Measurements from ENCODE around the gene RNASEL. TPM values are rescaled to one million over a fixed set of nuclear protein-coding genes. Genes with fewer than 3 reads are reported as not detected.

The RNASEL gene
- total RNA-seq, 1 donor from 2014 or later = 3.3 TPM

DNA sequence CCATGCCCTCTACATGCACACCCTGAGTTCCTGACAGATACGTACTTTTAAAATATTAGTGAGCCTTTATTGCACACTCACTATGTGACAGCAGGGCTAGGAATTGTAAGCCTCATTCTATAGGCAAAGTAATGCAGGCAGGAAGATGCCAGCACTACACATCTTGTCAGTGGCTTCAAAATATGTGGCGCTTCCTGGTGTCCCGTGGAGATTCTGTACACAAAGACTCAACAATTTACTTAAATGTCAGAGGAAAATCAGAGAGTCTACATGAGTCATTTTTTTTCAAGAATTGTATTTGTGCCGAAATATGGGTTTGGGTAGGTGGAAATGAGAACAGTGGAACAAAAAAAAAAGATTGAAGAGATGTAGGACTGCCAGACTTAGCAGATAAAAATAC, 27.6 kb downstream of the RNASEL start:
- H3K27ac Mint-ChIP-seq (ENCODE audit: unreplicated experiment) = no peak overlapping the region
- DNase-seq (ENCODE audit: low read depth, low spot score) = no peak
- H3K4me3 Mint-ChIP-seq = no peak overlapping the region
- TF ChIP-seq, protein P1, sequence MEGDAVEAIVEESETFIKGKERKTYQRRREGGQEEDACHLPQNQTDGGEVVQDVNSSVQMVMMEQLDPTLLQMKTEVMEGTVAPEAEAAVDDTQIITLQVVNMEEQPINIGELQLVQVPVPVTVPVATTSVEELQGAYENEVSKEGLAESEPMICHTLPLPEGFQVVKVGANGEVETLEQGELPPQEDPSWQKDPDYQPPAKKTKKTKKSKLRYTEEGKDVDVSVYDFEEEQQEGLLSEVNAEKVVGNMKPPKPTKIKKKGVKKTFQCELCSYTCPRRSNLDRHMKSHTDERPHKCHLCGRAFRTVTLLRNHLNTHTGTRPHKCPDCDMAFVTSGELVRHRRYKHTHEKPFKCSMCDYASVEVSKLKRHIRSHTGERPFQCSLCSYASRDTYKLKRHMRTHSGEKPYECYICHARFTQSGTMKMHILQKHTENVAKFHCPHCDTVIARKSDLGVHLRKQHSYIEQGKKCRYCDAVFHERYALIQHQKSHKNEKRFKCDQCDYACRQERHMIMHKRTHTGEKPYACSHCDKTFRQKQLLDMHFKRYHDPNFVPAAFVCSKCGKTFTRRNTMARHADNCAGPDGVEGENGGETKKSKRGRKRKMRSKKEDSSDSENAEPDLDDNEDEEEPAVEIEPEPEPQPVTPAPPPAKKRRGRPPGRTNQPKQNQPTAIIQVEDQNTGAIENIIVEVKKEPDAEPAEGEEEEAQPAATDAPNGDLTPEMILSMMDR (conservative IDR thresholded peaks at IDR 0.05) = no peak
- H3K4me1 Mint-ChIP-seq = no peaks in the 10 kb centered on the region
- peaks cover 4% of the 10 kb centered on the region for H3K27me3 Mint-ChIP-seq (ENCODE audit: low read depth)
- H3K9me3 Mint-ChIP-seq = no peaks in the 10 kb centered on the region
- H3K36me3 Mint-ChIP-seq (ENCODE audit: low read depth) = no peaks in the 10 kb centered on the region

DNA sequence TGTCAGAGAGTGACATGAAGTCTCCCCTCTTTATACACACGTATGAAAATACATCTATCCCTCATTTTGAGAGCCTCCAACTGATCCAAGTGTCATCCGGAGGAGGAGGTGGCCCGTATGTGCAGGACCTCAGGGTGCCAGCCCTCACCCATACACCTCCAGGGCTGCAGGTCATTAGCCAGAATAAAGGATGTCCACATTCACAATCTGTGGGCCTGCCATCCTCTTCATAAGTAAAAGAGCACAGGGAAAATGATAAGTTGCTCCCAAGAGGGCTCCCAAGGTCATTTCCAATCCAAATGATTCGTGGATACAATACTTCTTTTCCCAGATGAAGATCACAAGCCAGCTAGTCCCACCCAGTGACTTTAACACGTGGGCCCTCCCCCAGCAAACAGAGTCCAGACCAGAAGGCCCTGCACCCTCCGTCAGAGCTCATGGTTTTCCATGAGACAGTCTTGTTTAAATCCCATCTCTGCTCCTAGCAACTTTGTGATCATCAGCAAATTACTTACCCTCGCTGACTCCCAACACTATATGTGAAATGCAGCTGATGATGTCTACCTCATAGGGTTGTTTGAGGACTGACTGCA, 28.6 kb downstream of the RNASEL start:
- TF ChIP-seq, protein P1 (conservative IDR thresholded peaks at IDR 0.05) = no peak
- Mint-ChIP-seq H3K27ac (ENCODE audit: unreplicated experiment) (no peak overlapping the region), H3K36me3 (ENCODE audit: low read depth) (no peaks in the 10 kb centered on the region)

GRCh38 chr1:182556279-182556678, 32.8 kb downstream of the RNASEL start:
- Mint-ChIP-seq H3K4me1 (no peaks in the 10 kb centered on the region), H3K36me3 (ENCODE audit: low read depth) (no peaks in the 10 kb centered on the region), H3K27me3 (ENCODE audit: low read depth) (no peaks in the 10 kb centered on the region), H3K4me3 (no peak overlapping the region), H3K9me3 (no peaks in the 10 kb centered on the region), H3K27ac (ENCODE audit: unreplicated experiment) (no peak overlapping the region)
- DNase-seq (ENCODE audit: low read depth, low spot score) = no peak
- TF ChIP-seq, protein P1 (conservative IDR thresholded peaks at IDR 0.05) = no peak

More for the DNA sequence above, 28.6 kb downstream of the RNASEL start:
- Mint-ChIP-seq H3K4me1 (no peaks in the 10 kb centered on the region), H3K4me3 (no peak overlapping the region), H3K9me3 (no peaks in the 10 kb centered on the region), H3K27me3 (ENCODE audit: low read depth) (peaks cover 4% of the 10 kb centered on the region)
- DNase-seq (ENCODE audit: low read depth, low spot score) = no peak

DNA sequence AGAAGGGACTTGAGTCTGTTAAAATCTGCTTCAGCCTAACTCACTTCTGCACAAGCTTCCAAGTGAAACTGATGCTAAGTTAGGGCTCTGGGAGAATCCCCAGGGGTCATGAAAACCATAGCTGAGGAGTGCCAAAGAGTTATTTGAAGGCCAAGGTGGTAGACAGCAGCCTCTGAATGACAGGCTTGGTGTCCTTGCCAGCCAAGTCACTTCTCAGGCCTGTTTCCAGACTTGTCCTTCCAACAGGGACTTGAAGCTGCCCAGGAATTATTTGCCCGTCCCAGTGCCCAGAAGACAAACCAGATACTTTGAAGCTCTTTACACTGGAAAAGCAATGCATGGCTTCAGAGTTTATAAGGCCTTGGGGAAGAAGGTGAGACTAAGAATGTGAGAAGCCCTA, 33.6 kb downstream of the RNASEL start:
- no peak for DNase-seq (ENCODE audit: low read depth, low spot score)
- no peaks in the 10 kb centered on the region for H3K9me3 Mint-ChIP-seq
- H3K36me3 Mint-ChIP-seq (ENCODE audit: low read depth) = no peaks in the 10 kb centered on the region
- H3K4me3 Mint-ChIP-seq = no peak overlapping the region
- no peaks in the 10 kb centered on the region for H3K4me1 Mint-ChIP-seq
- H3K27ac Mint-ChIP-seq (ENCODE audit: unreplicated experiment) = no peak overlapping the region
- H3K27me3 Mint-ChIP-seq (ENCODE audit: low read depth) = no peaks in the 10 kb centered on the region
- TF ChIP-seq, protein P1 (conservative IDR thresholded peaks at IDR 0.05) = no peak

- Mint-ChIP-seq H3K27me3 (ENCODE audit: low read depth) (no peaks in the 10 kb centered on the region), H3K4me1 (no peaks in the 10 kb centered on the region), H3K27ac (ENCODE audit: unreplicated experiment) (no peak overlapping the region), H3K9me3 (no peaks in the 10 kb centered on the region), H3K36me3 (ENCODE audit: low read depth) (no peaks in the 10 kb centered on the region), H3K4me3 (no peak overlapping the region)
- DNase-seq (ENCODE audit: low read depth, low spot score) = no peak
- TF ChIP-seq, protein P1 (conservative IDR thresholded peaks at IDR 0.05) = no peak
Measured at GRCh38 chr1:182552527-182552926, 36.5 kb downstream of the RNASEL start.
